Stimulated activated effector memory CD8-positive, alpha-beta T cell treated with anti-CD3 and anti-CD28 coated beads, Interleukin-12 subunit alpha, Interleukin-12 subunit beta, amount 100 ng/mL, for 72 hours (primary cell): Measurements from ENCODE around the gene HADHA.
"Not testable (repeated sequence)": the region's sequence is repeated elsewhere in the genome, so short reads cannot be mapped to it uniquely, and the experiment has no call there.

Experiments
- ATAC-seq: fragments of 150-1000 bp; cut with Tn5 transposase; 2 replicates; pipeline ENCODE4 v1.10.0; 2021
- DNase-seq, 2 donors: peaks; one replicate each; pipeline ENCODE4 v3.0.0; 2021 to 2022; ENCODE audit warnings: low spot score in 2 of 2
- H3K27ac Mint-ChIP-seq: one replicate; pipeline ENCODE4 v1.8.0; 2022; ENCODE audit warnings: mild to moderate bottlenecking, mixed read lengths
- H3K36me3 Mint-ChIP-seq: one replicate; pipeline ENCODE4 v1.8.0; 2022; ENCODE audit warnings: mild to moderate bottlenecking, mixed read lengths
- H3K4me1 Mint-ChIP-seq: one replicate; pipeline ENCODE4 v1.8.0; 2022; ENCODE audit warnings: mixed read lengths
- H3K4me3 Mint-ChIP-seq: one replicate; pipeline ENCODE4 v1.8.0; 2022; ENCODE audit warnings: mild to moderate bottlenecking, mixed read lengths
- H3K9me3 Mint-ChIP-seq: one replicate; pipeline ENCODE4 v1.8.0; 2022; ENCODE audit warnings: mixed read lengths

HADHA gene

GRCh38 chr2:26244309-26245230 is at the start of gene HADHA, which contains the start of gene HADHB:
Gene HADHA (minus strand): TSS chr2:26244632. CDS start chr2:26244596, 36 bp downstream.
Gene HADHB (plus strand): TSS chr2:26244939. CDS start chr2:26254255, 9,316 bp downstream.
- peak within 1 kb of the TSS; percentile 99 for H3K4me3 Mint-ChIP-seq
- peaks cover 57% of the 10 kb centered on the region for H3K4me1 Mint-ChIP-seq
- peak within 1 kb of the TSS; percentile 100 for H3K27ac Mint-ChIP-seq
- peak; percentile 89 for ATAC-seq
- H3K9me3 Mint-ChIP-seq, result no peaks in the 10 kb centered on the region
- H3K36me3 Mint-ChIP-seq, result peaks cover 35% of the 10 kb centered on the region
- DNase-seq, result peak; percentile 88 to 95

GRCh38 chr2:26292646-26293045 is 48.2 kb upstream of the HADHA start:
- H3K9me3 Mint-ChIP-seq, result no peaks in the 10 kb centered on the region
- DNase-seq, result no peak
- peaks cover 2% of the 10 kb centered on the region for H3K36me3 Mint-ChIP-seq
- no peak for ATAC-seq
- H3K4me3 Mint-ChIP-seq, result no peak overlapping the region
- H3K4me1 Mint-ChIP-seq, result no peaks in the 10 kb centered on the region
- H3K27ac Mint-ChIP-seq, result no peak overlapping the region

- peaks cover 28% of the 10 kb centered on the region for H3K36me3 Mint-ChIP-seq
- H3K9me3 Mint-ChIP-seq, result no peaks in the 10 kb centered on the region
- no peak for DNase-seq
- no peak overlapping the region for H3K4me3 Mint-ChIP-seq
- no peaks in the 10 kb centered on the region for H3K4me1 Mint-ChIP-seq
- H3K27ac Mint-ChIP-seq, result no peak overlapping the region
- ATAC-seq, result no peak
These were observed 45.6 kb upstream of the HADHA start for GRCh38 chr2:26290001-26290400.

- ATAC-seq, result no peak
- Mint-ChIP-seq H3K27ac (no peak overlapping the region), H3K36me3 (peaks cover 69% of the 10 kb centered on the region), H3K9me3 (no peaks in the 10 kb centered on the region), H3K4me3 (no peak overlapping the region), H3K4me1 (no peaks in the 10 kb centered on the region)
- no peak for DNase-seq
These were observed 41.5 kb upstream of the HADHA start for GRCh38 chr2:26285931-26286330.

DNA sequence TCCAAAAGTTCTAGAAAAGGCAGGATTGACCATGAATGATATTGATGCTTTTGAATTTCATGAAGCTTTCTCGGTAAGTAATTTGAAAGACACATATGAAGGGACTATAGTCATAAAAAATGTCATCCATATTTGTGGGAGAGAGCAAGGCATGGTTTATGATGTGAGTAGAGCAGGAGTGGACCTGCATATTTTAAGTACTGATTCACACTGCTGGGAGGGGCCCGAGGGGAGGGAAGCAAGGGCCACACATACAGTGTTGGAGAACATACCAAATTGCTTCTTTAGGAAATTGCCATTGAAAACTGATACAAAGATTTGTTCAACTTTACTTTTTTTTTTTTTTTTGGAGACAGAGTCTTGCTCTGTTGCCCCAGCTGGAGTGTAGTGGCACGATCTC is 39.7 kb upstream of the HADHA start:
- DNase-seq, result no peak
- ATAC-seq, result no peak
- H3K36me3 Mint-ChIP-seq, result peaks cover 87% of the 10 kb centered on the region
- no peak overlapping the region for H3K27ac Mint-ChIP-seq
- no peak overlapping the region for H3K4me3 Mint-ChIP-seq
- H3K4me1 Mint-ChIP-seq, result no peaks in the 10 kb centered on the region
- no peaks in the 10 kb centered on the region for H3K9me3 Mint-ChIP-seq

- H3K36me3 Mint-ChIP-seq, result peaks cover 92% of the 10 kb centered on the region
- no peak for ATAC-seq
- H3K27ac Mint-ChIP-seq, result no peak overlapping the region
- no peak overlapping the region for H3K4me3 Mint-ChIP-seq
- no peaks in the 10 kb centered on the region for H3K9me3 Mint-ChIP-seq
- no peak for DNase-seq
- no peaks in the 10 kb centered on the region for H3K4me1 Mint-ChIP-seq
These were observed 39.2 kb upstream of the HADHA start for GRCh38 chr2:26283606-26284005.

- no peaks in the 10 kb centered on the region for H3K4me1 Mint-ChIP-seq
- ATAC-seq (no peak), DNase-seq (no peak)
- H3K27ac Mint-ChIP-seq, result no peak overlapping the region
- H3K4me3 Mint-ChIP-seq, result no peak overlapping the region
- H3K36me3 Mint-ChIP-seq, result peaks cover 100% of the 10 kb centered on the region
- H3K9me3 Mint-ChIP-seq, result no peaks in the 10 kb centered on the region
These were observed 36.8 kb upstream of the HADHA start for GRCh38 chr2:26281226-26281625.

GRCh38 chr2:26279886-26280285 is 35.5 kb upstream of the HADHA start:
- ATAC-seq (no peak), DNase-seq (no peak)
- no peak overlapping the region for H3K27ac Mint-ChIP-seq
- H3K9me3 Mint-ChIP-seq, result no peaks in the 10 kb centered on the region
- H3K4me3 Mint-ChIP-seq, result no peak overlapping the region
- no peaks in the 10 kb centered on the region for H3K4me1 Mint-ChIP-seq
- peaks cover 91% of the 10 kb centered on the region for H3K36me3 Mint-ChIP-seq

- DNase-seq (no peak), ATAC-seq (no peak)
- Mint-ChIP-seq H3K4me1 (no peaks in the 10 kb centered on the region), H3K27ac (no peak overlapping the region), H3K4me3 (no peak overlapping the region), H3K36me3 (peaks cover 88% of the 10 kb centered on the region), H3K9me3 (no peaks in the 10 kb centered on the region)
These were observed 32.2 kb upstream of the HADHA start for GRCh38 chr2:26276484-26277227.

DNA sequence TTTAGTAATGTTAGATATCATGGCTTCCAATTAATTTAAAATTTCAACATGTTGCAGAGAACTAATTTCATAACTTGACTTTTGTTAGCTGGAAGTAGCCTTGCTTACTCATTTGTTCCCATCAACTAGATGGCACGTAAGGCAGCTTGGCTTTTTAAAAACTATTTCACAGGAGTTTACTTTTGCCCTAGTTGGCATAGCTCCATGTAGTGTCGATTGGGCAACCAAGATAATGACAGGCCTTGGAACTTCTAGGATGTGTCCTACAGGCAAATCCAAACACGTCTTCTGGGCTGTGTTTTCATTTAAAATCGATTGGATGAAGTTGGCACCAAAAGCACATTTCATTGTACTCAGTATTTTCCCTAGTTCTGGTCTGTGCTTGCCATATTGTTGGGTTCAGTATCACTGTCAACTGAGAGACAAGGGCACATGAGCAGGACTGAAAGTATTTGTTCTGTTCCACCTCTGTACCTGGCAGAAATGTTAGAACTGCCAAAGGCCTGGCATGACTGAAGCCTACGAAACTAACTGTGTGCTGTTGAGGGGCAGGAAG is 29.7 kb upstream of the HADHA start:
- H3K36me3 Mint-ChIP-seq, result peaks cover 73% of the 10 kb centered on the region
- no peak overlapping the region for H3K27ac Mint-ChIP-seq
- H3K9me3 Mint-ChIP-seq, result no peaks in the 10 kb centered on the region
- H3K4me3 Mint-ChIP-seq, result no peak overlapping the region
- no peak for ATAC-seq
- H3K4me1 Mint-ChIP-seq, result peaks cover 5% of the 10 kb centered on the region
- no peak for DNase-seq

- Mint-ChIP-seq H3K9me3 (no peaks in the 10 kb centered on the region), H3K4me3 (no peak overlapping the region), H3K27ac (no peak overlapping the region), H3K36me3 (peaks cover 67% of the 10 kb centered on the region), H3K4me1 (peaks cover 5% of the 10 kb centered on the region)
- DNase-seq (no peak), ATAC-seq (no peak)
These were observed 29.1 kb upstream of the HADHA start for GRCh38 chr2:26273501-26273900.

- Mint-ChIP-seq H3K9me3 (no peaks in the 10 kb centered on the region), H3K4me1 (peaks cover 5% of the 10 kb centered on the region), H3K27ac (peak overlapping the region; percentile 2), H3K36me3 (peaks cover 63% of the 10 kb centered on the region), H3K4me3 (no peak overlapping the region)
- DNase-seq (no peak), ATAC-seq (no peak)
These were observed 25.9 kb upstream of the HADHA start for GRCh38 chr2:26270373-26270772.

DNA sequence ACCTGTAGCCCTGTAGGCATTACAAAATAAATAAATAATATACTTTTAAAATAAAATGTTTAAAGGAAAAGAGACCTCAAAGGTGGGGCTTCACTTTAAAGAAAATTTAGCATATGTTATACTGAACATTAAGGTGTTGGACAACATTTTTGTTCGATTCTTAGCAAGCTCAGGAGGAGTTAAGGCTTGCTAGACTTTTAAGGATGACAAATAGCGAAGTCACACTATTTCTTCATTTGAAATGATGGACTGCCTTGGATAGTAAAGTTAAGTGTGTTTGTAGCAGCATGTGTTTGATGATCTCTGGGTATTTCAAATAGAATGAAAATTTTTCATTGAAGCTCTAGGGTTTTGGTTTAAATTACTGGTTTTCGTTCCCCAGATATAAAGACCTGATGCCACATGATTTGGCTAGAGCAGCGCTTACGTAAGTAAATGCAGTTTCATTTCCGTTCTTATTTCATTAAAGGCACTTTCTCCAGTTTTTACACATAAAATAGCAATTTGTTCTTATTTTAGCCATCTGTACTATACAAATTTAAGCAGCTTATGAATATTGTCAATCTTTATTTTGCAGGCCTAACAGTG is 25.2 kb upstream of the HADHA start:
- peaks cover 66% of the 10 kb centered on the region for H3K36me3 Mint-ChIP-seq
- H3K27ac Mint-ChIP-seq, result no peak overlapping the region
- H3K9me3 Mint-ChIP-seq, result no peaks in the 10 kb centered on the region
- DNase-seq, result no peak
- peaks cover 5% of the 10 kb centered on the region for H3K4me1 Mint-ChIP-seq
- ATAC-seq, result no peak
- no peak overlapping the region for H3K4me3 Mint-ChIP-seq

DNA sequence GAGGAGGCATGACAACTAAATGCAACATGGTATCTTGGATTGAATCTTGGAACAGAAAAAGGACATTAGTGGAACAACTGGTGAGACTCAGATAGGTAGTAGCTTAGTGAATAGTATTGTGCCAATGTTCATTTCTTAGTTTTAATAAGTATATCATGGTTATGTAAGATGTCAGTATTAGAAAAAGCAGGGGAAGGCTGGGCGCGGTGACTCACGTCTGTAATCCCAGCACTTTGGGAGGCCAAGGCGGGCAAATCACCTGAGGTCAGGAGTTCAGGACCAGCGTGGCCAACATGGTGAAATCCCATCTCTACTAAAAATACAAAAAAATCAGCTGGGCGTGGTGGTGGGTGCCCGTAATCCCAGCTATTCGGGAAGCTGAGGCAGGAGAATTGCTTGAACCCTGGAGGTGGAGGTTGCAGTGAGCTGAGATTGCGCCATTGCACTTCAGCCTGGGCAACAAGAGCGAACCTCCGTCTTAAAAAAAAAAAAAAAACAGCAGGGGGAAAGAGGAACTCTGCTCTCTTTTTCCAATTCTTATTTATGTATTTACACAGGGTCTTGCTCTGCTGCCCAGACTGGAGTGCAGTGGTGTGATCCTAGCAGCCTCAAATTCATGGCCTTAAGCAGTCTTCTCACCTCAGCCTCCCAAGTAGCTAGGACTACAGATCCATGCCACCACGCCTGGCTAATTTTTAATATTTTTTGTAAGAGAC is 24.4 kb upstream of the HADHA start:
- not testable (repeated sequence) for DNase-seq, H3K4me1 Mint-ChIP-seq, H3K4me3 Mint-ChIP-seq, H3K27ac Mint-ChIP-seq, H3K9me3 Mint-ChIP-seq, ATAC-seq
- H3K36me3 Mint-ChIP-seq, result peaks cover 63% of the 10 kb centered on the region

DNA sequence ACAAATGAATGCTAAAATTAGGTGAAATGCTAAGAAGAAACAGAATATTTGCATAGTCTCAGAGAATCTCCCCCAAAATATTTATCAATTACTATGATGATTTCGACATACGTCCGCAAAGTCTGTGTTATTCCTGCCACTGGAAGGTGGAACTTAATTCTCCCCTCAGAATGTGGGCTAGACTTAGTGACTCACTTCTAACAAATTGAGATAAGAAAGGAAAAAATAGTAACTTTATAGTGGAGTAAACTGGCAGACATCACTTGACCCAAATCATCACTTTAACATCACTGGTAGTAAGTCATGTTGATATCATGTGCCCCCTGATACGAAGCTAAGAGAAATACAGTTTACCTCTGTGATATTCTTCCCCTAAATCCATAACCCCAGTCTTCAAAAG is 23.8 kb upstream of the HADHA start:
- DNase-seq, result no peak
- H3K4me1 Mint-ChIP-seq, result peaks cover 5% of the 10 kb centered on the region
- no peak for ATAC-seq
- H3K36me3 Mint-ChIP-seq, result peaks cover 63% of the 10 kb centered on the region
- H3K27ac Mint-ChIP-seq, result no peak overlapping the region
- H3K4me3 Mint-ChIP-seq, result no peak overlapping the region
- no peaks in the 10 kb centered on the region for H3K9me3 Mint-ChIP-seq
